Epithelial cell of esophagus (primary cell): ENCODE results near the gene SLC30A3.

ENCODE experiments used
- DNase-seq: peaks from one replicate; pipeline ENCODE4 v3.0.0; 2010; ENCODE audit warnings: low read depth
- H3K4me3 ChIP-seq: 2 replicates; pipeline ENCODE4 v1.5.1; 2011; ENCODE audit warnings: mild to moderate bottlenecking, low read length, control low read depth
- TF ChIP-seq, protein P1 (sequence below): IDR thresholded peaks from 2 replicates; pipeline ENCODE4 v1.5.1; 2011; ENCODE audit warnings: low read depth, mild to moderate bottlenecking, low read length, control low read depth, inconsistent platforms; ENCODE audit not compliant: insufficient read depth; ENCODE audit errors: missing control alignments

Gene SLC30A3

DNA sequence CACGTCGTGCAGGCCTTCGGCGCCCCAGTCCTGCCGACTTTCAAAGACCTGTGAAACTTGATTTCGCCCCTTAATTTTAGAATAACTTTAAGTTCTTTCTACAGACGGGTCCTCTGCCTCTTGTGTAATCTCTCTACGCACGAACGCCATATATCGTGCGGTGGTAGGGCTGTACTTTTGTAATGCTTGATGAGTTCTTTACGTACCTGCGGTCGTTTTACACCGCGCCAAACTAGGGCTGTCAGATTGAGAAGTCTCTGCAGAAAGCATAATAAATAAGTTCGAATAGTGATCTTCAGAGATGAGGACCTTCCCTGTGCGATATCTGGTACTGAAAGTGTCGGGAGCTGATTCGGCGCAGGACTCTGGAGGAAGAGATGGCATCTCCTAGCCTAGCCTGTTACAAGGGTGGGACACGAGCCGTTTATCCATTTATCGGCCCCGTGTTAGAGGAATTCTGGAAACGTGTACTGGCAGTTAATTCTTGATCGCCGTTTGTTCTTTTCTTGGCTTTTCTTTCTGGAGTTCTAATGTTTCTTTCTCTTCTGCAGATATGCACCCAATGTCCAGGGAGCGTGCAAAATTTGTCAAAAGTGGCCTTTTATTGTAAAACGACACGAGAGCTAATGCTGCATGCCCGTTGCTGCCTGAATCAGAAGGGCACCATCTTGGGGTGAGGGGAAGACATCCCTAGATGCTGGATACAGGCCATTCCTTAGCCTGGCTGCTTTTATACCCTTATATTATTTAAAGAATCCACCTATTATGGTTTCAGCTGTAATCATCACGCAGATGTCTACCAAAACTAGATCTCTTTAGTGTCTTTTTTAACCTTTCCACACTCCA, 50.0 kb downstream of the SLC30A3 start:
- peak; percentile 56 for DNase-seq
- TF ChIP-seq, protein P1, sequence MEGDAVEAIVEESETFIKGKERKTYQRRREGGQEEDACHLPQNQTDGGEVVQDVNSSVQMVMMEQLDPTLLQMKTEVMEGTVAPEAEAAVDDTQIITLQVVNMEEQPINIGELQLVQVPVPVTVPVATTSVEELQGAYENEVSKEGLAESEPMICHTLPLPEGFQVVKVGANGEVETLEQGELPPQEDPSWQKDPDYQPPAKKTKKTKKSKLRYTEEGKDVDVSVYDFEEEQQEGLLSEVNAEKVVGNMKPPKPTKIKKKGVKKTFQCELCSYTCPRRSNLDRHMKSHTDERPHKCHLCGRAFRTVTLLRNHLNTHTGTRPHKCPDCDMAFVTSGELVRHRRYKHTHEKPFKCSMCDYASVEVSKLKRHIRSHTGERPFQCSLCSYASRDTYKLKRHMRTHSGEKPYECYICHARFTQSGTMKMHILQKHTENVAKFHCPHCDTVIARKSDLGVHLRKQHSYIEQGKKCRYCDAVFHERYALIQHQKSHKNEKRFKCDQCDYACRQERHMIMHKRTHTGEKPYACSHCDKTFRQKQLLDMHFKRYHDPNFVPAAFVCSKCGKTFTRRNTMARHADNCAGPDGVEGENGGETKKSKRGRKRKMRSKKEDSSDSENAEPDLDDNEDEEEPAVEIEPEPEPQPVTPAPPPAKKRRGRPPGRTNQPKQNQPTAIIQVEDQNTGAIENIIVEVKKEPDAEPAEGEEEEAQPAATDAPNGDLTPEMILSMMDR, result no peak
- peak overlapping the region; percentile 85 for H3K4me3 ChIP-seq

DNA sequence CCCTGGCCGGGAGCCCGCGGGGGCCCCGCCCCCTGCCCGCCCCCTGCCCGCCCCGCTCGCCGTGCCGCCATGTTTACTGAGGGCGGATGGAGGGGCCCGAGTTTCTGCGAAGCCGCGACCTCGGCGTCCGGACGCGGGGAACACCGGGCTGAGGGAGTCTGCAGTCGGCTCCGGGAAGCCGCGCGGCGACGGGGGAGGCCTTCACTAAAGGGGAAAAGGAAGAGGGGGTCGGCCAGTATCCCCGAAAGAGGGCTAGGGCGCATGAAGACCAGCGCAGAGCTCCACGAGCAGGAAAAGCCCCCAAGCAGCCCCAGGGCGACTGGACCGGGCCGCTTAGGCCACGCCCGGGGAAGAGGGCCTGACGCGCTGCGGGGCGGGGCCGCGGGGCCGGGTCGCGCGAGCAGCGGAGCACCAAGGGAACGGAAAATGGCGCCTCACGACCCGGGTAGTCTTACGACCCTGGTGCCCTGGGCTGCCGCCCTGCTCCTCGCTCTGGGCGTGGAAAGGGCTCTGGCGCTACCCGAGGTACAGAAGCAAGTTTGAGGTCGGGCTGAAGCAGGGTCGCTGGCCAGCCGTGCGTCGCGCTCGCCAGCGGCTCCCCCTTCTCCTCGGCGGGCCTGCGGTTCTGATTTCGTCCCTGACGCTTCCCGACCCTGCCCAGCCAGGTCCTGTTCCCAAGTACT, 50.8 kb downstream of the SLC30A3 start, which contains the start of the genes ATRAID and SLC5A6:
ATRAID (plus strand) TSS at position 99 of the 683 bp plus-strand sequence; CDS start at position 427, 328 bp downstream.
SLC5A6 (minus strand) TSS at position 326 of the 683 bp plus-strand sequence. CDS start 4,618 bp downstream, outside the sequence.
- TF ChIP-seq, protein P1, result no peak
- peak; percentile 90 for DNase-seq
- peak within 1 kb of the TSS; percentile 85 for H3K4me3 ChIP-seq

DNA sequence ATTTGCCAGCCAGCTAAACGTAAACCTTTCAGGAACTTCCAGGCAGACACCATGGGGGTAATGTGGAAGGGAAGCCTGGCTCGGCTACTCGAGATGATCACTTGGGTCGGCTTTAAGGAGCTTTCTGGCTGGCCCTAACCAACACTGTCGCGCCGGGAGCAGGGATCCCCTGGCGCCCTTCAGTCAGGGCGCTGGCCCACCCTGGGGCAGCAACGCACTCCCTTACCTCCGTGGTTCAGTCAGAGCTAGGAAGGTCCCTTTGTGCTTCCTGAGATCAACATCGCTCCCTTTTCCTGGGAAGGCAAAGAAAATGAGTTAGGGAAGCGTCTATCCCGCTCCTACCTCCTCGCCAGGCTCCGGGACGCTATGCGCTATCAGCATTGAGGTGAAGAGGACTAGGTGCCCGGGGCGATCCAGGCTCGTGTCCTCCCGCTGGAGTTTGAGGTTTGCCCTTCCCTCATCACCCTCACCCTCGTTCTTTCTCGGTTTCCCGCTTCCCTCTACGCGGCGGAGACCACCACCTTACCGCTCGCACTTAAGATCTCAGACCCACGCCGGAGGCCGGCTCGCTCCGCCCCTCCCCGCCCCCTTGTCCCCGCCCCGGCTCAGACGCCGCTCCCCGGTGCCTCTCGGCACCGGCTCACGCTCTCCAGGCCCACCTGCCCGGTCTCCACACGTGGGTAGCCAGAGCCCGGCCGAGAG, 51.5 kb downstream of the SLC30A3 start:
- TF ChIP-seq, protein P1, result no peak
- H3K4me3 ChIP-seq, result peak overlapping the region; percentile 85
- no peak for DNase-seq

DNA sequence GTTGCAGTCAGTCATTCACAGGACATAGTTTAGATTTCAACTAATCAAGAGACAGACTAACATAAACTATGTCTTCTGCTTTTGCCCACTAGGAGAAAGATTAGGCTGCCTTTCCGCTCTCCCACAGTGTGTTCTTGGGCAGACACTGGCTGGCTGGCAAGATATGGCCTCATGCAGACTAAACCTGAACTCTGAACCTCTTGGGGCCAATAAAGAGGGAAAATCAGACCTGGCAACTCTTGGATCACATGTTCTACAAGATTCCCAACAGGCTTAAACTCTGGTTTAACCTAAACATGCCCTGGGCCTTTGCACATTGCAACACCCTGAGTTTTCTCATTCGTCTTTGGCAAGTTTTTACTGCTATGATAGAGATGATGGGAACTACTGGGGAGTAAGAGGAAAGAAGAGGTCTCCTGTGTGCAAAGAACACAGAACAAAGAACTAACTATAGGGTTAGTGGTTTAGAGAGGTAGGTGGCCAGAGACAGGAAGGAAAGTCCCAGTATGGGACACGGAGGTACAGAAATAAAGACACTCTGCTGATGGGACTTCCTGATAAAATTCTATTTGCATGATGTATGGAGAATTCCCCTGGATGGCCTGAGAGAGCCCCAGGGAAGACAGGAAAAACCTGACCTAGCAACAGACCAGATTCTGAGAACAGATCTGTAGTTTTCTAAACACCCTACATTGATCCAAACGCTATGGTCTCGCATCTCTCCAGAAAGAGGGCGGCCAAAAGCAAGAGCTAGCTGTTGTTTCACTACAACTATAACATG, 53.0 kb downstream of the SLC30A3 start:
- H3K4me3 ChIP-seq, result no peak overlapping the region
- DNase-seq, result peak; percentile 13
- TF ChIP-seq, protein P1, result no peak

DNA sequence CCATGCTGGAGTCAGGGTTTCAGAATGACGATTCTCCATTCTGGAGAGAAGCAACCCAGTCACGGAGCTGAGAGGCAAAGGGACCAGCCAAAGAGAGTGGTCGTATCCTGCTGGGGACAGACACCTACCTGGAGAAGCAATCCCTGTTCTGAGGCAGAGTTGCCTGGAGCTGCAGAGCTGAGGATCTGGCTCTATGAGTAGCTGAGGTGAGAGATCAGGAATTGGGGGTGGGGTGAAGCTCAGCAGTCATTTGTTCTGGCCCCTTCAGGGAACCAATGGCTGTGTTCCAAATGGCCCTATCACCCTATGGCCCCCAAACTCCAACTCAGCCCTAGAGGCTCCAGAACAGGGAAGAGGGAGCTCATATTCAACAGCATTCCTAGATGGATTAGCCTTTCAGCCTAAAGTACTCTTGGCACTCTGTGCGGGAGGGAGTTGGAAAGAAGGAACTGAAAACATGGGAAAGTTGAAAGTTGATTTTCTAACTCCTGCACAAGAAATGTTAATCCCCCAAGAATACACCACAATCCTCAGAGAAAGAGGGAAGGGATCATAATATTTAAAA, 54.3 kb downstream of the SLC30A3 start:
- H3K4me3 ChIP-seq, result no peak overlapping the region
- DNase-seq, result no peak
- TF ChIP-seq, protein P1, result no peak

DNA sequence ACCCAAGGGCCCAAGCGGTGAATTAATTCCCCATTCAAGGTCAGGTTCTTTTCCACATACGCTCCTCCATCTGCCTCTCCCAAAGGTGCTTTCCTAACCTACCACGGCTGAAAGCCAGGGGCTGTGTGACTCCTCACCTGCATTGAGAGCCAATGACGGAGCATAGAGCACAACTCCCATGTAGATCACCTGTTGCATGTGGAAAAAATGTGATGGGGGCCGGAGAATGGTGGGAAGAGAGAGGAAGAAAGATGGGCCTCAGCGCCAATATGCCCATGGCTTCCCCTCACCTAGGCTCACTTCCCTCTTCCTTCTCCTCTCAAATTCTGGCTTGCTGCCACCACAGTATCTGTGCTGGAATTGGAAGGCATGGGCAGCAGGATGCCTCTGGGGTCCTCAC, 56.5 kb downstream of the SLC30A3 start:
- TF ChIP-seq, protein P1, result no peak
- H3K4me3 ChIP-seq, result no peak overlapping the region
- DNase-seq, result no peak
